Mucosa of stomach (tissue), 1 donor: ENCODE results near the gene FAM234A.

ENCODE experiments used
- H3K27me3 ChIP-seq: one replicate; pipeline ENCODE4 v1.7.0; 2013; ENCODE audit warnings: mild to moderate bottlenecking, low read length; ENCODE audit not compliant: control insufficient read depth, insufficient read depth
- H3K36me3 ChIP-seq: one replicate; pipeline ENCODE4 v1.7.0; 2013; ENCODE audit warnings: low read length; ENCODE audit not compliant: control insufficient read depth, insufficient read depth
- H3K4me1 ChIP-seq: one replicate; pipeline ENCODE4 v1.7.0; 2013; ENCODE audit warnings: mild to moderate bottlenecking, low read length; ENCODE audit not compliant: control insufficient read depth, insufficient read depth
- H3K4me3 ChIP-seq: one replicate; pipeline ENCODE4 v1.7.0; 2013; ENCODE audit warnings: low read length
- H3K9ac ChIP-seq: one replicate; pipeline ENCODE4 v1.7.0; 2013; ENCODE audit warnings: mild to moderate bottlenecking, low read length, moderate library complexity
- H3K9me3 ChIP-seq: one replicate; pipeline ENCODE4 v1.7.0; 2013; ENCODE audit warnings: mild to moderate bottlenecking, low read length, moderate library complexity; ENCODE audit not compliant: control insufficient read depth
- donor health status: Pancreatic carcinoma.

FAM234A gene

GRCh38 chr16:269061-269796 is 34.6 kb downstream of the FAM234A start:
- Histone ChIP-seq H3K27me3 (peaks cover 8% of the 10 kb centered on the region), H3K36me3 (no peaks in the 10 kb centered on the region), H3K4me3 (no peak overlapping the region), H3K9me3 (no peaks in the 10 kb centered on the region), H3K4me1 (peaks cover 2% of the 10 kb centered on the region), H3K9ac (no peak overlapping the region)

- Histone ChIP-seq H3K4me3 (no peak overlapping the region), H3K9me3 (no peaks in the 10 kb centered on the region), H3K4me1 (peaks cover 13% of the 10 kb centered on the region), H3K9ac (no peak overlapping the region), H3K27me3 (peaks cover 20% of the 10 kb centered on the region), H3K36me3 (no peaks in the 10 kb centered on the region)
These were observed 36.0 kb downstream of the FAM234A start for GRCh38 chr16:270381-271255.

DNA sequence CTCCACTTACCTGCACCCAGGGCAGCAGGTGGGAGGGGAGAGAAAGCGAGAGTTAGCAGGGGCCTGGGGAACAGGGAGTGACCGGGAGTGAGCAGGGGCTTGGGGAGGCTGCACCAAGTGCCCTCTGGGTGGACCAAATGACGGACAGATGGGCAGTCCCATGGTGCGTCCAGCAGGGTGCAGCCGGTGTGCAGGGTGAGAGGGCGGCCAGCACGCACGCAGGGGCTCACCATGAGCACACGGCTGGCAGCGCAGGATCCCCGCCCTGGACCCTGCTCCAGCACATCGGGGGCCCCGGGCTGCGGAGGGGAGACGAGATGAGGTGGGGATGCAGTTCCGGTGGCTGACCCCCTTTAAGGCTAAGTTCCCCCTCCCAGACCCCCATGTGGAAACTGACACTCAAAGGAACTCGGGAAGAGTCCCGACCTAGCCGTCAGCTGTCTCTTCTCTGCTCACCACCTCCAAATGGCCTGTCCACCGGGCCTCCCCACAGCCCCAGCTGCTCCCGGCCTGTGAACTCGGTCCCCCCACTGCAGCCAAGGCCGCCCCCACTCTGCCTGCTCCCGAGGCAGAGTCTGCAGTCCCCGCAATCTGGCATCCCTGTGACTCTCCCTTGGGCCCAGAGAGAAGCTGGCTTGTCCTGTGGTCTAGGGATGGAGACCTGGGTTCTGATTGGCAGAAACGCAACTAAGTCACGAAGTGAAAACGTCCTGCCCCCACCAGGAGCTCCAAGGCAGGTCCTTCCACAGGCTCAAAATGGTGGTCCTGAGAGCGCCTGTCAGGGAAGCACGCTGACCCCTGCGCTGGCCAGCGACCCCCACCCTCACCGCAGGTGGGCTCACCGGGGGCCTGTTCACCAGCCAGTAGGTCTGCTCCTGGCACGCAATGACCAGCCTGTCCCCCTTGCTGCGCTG is 38.3 kb downstream of the FAM234A start:
- no peaks in the 10 kb centered on the region for H3K9me3 ChIP-seq
- peaks cover 26% of the 10 kb centered on the region for H3K27me3 ChIP-seq
- no peak overlapping the region for H3K9ac ChIP-seq
- H3K36me3 ChIP-seq = no peaks in the 10 kb centered on the region
- H3K4me3 ChIP-seq = no peak overlapping the region
- H3K4me1 ChIP-seq = peaks cover 13% of the 10 kb centered on the region

- H3K4me1 ChIP-seq = peaks cover 13% of the 10 kb centered on the region
- H3K4me3 ChIP-seq = no peak overlapping the region
- peaks cover 26% of the 10 kb centered on the region for H3K27me3 ChIP-seq
- H3K9ac ChIP-seq = no peak overlapping the region
- no peaks in the 10 kb centered on the region for H3K9me3 ChIP-seq
- no peaks in the 10 kb centered on the region for H3K36me3 ChIP-seq
These were observed 39.2 kb downstream of the FAM234A start for GRCh38 chr16:273547-274421.

- Histone ChIP-seq H3K9ac (no peak overlapping the region), H3K36me3 (no peaks in the 10 kb centered on the region), H3K4me3 (no peak overlapping the region), H3K9me3 (no peaks in the 10 kb centered on the region), H3K27me3 (peaks cover 29% of the 10 kb centered on the region), H3K4me1 (peaks cover 13% of the 10 kb centered on the region)
These were observed 40.5 kb downstream of the FAM234A start for GRCh38 chr16:275041-275641.

DNA sequence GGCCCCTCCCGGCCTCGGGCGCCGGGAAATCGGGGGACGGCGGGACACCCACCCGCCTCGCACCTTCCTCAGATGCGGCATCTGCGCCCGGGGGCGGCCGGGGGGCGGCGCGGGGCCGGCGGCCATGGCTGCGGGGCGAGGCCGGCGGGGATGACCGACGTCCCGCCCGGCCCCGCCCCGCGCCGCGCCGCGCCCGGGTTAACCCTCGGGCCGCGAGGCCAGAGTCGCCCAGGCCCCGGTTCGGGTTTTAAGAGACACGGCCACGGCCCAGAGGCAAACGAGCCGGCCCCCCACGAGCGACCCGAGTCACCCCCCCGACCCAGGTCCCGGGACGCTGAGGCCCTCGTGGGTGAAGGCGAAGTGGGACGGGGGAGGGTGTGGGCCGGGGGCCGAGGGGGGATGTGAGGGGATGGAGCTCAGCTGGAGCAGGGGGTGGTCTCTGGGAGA is 41.2 kb downstream of the FAM234A start, which contains the start of gene RGS11:
Gene RGS11, minus strand, starts transcription at position 159 of the 447 bp plus-strand sequence. Its CDS starts 33 bp downstream, at position 126.
- no peak within 1 kb of the TSS for H3K9ac ChIP-seq
- H3K4me1 ChIP-seq = peaks cover 15% of the 10 kb centered on the region
- H3K27me3 ChIP-seq = peaks cover 32% of the 10 kb centered on the region
- H3K9me3 ChIP-seq = no peaks in the 10 kb centered on the region
- no peaks in the 10 kb centered on the region for H3K36me3 ChIP-seq
- no peak within 1 kb of the TSS for H3K4me3 ChIP-seq

- Histone ChIP-seq H3K4me1 (peaks cover 18% of the 10 kb centered on the region), H3K27me3 (peaks cover 37% of the 10 kb centered on the region), H3K9me3 (no peaks in the 10 kb centered on the region), H3K9ac (no peak overlapping the region), H3K4me3 (no peak overlapping the region), H3K36me3 (no peaks in the 10 kb centered on the region)
These were observed 41.9 kb downstream of the FAM234A start for GRCh38 chr16:276426-277077.

- H3K27me3 ChIP-seq = peaks cover 38% of the 10 kb centered on the region
These were observed 44.3 kb downstream of the FAM234A start for GRCh38 chr16:278863-279366.

GRCh38 chr16:279531-279930 is 44.9 kb downstream of the FAM234A start:
- no peak overlapping the region for H3K4me3 ChIP-seq
- H3K36me3 ChIP-seq = no peaks in the 10 kb centered on the region
- H3K4me1 ChIP-seq = peaks cover 21% of the 10 kb centered on the region
- peaks cover 32% of the 10 kb centered on the region for H3K27me3 ChIP-seq
- H3K9me3 ChIP-seq = no peaks in the 10 kb centered on the region
- no peak overlapping the region for H3K9ac ChIP-seq

More at GRCh38 chr16:278863-279366, 44.3 kb downstream of the FAM234A start:
- Histone ChIP-seq H3K36me3 (no peaks in the 10 kb centered on the region), H3K9me3 (no peaks in the 10 kb centered on the region), H3K4me3 (no peak overlapping the region), H3K4me1 (peaks cover 26% of the 10 kb centered on the region), H3K9ac (no peak overlapping the region)

DNA sequence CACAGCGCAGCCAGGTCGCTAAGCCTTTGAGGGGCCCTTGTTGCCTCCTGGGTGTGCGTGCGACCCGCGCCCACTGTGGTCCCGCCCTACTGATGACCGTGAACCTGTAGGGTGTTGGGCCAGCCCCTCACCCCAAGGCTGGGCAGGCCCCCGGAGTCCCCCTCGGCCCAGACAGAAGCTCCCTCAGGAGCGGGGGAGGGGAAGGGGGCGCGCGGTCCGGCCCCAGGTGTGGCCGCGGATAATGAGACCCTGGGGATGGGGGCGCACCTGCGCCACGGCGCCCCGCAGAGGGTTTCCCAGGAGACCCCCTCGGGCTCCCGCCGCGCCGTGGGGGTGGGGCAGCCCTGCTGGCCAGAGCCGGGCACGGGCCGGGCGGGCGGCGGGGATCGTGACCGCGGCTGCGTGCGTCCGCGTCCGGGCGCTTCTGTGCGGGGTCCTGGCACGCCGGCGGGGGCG is 45.4 kb downstream of the FAM234A start:
- peaks cover 27% of the 10 kb centered on the region for H3K27me3 ChIP-seq
- H3K4me3 ChIP-seq = no peak overlapping the region
- no peaks in the 10 kb centered on the region for H3K36me3 ChIP-seq
- H3K4me1 ChIP-seq = peaks cover 17% of the 10 kb centered on the region
- no peaks in the 10 kb centered on the region for H3K9me3 ChIP-seq
- H3K9ac ChIP-seq = no peak overlapping the region
